GM19467 (cell line): Measurements from ENCODE around the gene HMCN2.

ENCODE experiments used
- ATAC-seq: cut with Tn5 transposase; IDR thresholded peaks from one replicate; pipeline ENCODE4 v1.9.1; 2021; ENCODE audit warnings: mild to moderate bottlenecking, moderate library complexity; ENCODE audit not compliant: unreplicated experiment

The HMCN2 gene, protein sequence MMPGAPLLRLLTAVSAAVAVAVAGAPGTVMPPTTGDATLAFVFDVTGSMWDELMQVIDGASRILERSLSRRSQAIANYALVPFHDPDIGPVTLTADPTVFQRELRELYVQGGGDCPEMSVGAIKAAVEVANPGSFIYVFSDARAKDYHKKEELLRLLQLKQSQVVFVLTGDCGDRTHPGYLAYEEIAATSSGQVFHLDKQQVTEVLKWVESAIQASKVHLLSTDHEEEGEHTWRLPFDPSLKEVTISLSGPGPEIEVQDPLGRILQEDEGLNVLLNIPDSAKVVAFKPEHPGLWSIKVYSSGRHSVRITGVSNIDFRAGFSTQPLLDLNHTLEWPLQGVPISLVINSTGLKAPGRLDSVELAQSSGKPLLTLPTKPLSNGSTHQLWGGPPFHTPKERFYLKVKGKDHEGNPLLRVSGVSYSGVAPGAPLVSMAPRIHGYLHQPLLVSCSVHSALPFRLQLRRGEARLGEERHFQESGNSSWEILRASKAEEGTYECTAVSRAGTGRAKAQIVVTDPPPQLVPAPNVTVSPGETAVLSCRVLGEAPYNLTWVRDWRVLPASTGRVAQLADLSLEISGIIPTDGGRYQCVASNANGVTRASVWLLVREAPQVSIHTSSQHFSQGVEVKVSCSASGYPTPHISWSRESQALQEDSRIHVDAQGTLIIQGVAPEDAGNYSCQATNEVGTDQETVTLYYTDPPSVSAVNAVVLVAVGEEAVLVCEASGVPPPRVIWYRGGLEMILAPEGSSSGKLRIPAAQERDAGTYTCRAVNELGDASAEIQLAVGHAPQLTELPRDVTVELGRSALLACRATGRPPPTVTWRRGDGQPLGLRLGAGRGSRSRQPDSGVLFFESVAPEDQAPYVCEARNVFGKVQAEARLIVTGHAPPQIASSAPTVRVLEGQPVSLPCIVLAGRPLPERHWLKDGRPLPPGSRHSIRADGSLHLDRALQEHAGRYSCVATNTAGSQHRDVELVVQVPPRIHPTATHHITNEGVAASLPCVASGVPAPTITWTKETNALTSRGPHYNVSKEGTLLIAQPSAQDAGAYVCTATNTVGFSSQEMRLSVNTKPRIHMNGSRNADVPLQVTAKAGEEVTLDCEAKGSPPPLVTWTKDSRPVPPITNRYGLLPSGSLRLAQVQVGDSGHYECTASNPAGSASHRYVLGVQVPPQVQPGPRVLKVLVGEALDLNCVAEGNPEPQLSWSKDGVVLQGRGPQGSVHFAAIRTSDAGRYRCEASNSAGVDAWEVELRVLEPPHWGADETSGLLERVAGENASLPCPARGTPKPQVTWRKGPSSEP (N-terminal part only)

DNA sequence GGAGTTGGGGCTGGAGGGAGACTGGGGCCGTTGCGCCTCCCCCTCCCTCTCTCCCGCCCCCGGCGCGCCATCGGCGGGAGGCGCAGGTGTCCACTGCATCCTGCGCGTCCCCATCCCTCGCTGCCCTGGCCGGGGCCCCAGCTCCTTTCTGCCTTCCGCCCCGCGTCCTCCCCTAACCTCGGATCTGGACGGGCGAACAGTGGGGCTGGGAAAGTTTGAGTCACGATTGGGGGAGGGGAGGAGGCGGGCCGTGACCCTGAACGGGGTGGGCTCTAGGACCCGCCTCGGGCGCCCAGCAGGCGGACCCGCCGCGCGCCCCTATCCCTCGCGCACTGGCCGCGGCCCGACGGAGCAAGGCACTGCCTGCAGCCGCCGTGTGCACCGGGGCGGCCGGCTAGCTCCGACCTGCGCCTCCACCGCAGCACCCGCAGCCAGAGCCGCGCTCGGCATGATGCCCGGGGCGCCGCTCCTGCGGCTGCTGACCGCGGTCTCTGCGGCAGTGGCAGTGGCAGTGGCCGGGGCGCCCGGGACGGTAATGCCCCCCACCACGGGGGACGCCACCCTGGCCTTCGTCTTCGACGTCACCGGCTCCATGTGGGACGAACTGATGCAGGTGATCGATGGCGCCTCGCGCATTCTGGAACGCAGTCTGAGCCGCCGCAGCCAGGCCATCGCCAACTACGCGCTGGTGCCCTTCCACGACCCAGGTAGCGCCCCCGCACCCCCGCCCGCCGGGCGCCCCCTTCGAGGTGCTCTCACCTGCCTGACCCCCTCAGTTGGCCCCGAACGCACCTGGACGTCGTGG, at the start of gene HMCN2:
HMCN2 (plus strand) TSS at position 330 of the 805 bp plus-strand sequence; CDS start at position 449, 119 bp downstream.
- no peak for ATAC-seq

DNA sequence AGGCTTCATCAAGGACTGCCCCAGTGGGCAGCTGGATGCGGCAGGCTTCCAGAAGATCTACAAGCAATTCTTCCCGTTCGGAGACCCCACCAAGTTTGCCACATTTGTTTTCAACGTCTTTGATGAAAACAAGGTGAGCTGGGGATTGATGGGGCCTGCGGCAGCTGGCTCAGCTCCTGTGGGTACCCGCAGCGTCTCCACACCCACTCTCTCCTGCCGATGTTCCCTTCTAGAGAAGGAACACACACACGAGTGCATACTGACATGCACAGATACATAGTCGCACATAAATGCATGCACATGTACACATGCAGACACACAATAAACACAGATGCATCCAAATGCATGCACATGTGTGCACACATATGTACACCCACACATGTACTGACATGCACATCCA, 47.7 kb upstream of the HMCN2 start:
- ATAC-seq = no peak

DNA sequence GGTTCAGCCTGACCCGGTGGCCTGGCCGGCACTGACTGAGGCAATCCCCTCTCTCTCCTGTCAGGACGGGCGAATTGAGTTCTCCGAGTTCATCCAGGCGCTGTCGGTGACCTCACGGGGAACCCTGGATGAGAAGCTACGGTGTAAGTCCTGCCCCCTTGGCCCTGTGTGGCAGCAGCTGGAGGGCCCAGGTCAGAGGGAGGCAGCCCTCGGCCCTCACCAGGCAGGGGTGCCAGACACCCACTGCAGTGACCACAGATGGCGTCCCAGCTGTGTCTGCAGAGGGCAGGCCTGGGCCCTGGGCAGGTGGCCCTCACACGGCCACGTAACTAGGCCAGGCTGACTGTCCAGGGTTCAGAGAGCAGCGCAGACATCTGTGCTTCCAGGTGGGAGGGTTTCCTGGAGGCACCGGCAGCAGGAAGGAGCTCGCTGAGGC, 45.9 kb upstream of the HMCN2 start:
- no peak for ATAC-seq

DNA sequence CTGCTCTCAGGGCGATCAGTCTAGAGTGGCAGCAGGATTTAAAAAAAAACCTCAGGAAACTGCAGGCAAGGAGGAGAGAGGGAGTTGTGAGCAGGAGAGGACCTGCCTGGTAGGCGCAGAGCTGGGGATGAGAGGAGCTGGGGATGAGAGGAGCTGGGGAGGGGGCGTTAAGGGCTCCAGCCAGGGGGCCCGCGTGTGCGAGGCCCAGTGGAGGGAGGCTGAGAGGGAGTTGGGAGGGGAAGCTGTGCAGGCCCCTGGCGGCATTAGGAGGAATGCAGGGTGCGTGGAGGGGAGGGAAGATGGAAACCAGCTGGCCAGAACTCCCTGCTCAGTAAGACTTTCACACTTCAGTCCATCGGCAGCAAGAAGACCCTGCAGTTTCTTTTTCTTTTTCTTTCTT, 45.2 kb upstream of the HMCN2 start:
- ATAC-seq = no peak

DNA sequence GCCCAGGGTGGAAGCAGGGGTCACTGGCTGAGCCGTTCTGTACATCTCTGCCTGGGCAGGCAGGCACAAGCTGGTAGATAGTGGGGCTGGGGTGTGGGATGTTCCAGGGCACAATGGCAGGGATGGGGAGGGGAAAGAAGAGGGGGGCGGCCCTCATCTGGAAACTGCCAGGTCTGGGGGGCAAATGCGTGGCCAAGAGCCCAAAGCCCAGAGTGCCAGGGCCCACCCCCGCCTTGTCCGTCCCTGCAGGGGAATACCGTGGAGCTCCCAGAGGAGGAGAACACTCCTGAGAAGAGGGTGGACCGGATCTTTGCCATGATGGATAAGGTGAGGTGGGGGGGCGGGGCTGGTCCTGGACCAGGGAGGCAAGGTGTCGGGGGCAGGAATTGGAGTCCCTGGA, 42.7 kb upstream of the HMCN2 start:
- no peak for ATAC-seq

DNA sequence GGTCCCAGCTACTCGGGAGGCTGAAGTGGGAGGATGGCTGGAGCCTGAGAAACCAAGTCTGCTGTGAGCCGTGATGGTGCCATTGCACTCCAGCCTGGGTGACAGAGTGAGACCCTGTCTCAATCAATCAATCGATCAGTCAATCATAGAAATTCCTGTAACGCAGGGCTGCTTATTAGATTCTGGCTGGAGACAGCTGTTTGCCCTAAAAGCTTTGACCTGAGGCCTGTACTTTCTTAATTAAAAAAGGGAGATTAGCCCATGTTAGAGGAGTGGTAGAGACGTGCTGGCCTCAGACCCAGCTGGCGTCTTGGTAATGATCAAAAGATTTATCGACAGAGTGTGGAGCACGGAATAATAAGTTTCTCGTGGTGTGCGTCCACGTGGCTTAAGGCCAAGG, 40.5 kb upstream of the HMCN2 start:
- ATAC-seq = no peak

DNA sequence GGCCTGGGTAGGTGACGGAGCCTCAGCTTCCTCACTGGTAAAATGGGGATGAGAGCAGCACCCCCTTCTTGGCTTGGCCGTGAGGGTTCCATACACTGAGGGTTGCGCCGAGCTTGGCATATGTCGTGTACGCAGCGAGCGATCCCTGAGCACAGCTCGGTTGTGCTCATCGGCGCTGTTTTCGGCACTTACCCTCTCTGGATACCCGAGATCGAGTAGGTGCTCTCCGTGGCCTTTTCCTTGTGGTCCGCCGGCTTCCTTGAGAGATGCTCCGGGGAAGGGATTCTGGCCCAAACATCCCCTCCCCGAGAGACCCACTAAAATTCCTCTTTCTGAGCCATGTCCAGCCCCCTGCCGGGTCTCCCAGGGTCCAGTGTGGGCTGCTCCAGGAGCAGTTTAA, 40.0 kb upstream of the HMCN2 start:
- no peak for ATAC-seq

DNA sequence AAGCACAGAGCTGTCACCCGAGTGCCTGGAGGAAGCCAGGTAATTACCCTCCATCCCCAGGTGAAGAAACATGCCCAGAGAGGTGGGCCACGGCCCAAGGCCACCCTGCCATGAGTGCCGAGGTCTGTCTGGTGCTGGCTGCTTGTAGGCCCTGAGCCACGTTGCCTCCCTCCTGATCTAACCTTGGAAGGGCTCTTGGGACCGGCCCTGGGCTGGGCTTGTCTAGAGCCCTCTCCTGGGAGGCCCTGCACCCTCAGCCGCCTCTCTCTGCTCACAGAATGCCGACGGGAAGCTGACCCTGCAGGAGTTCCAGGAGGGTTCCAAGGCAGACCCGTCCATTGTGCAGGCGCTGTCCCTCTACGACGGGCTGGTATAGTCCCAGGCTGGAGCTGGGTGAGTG, 39.4 kb upstream of the HMCN2 start:
- ATAC-seq = no peak

DNA sequence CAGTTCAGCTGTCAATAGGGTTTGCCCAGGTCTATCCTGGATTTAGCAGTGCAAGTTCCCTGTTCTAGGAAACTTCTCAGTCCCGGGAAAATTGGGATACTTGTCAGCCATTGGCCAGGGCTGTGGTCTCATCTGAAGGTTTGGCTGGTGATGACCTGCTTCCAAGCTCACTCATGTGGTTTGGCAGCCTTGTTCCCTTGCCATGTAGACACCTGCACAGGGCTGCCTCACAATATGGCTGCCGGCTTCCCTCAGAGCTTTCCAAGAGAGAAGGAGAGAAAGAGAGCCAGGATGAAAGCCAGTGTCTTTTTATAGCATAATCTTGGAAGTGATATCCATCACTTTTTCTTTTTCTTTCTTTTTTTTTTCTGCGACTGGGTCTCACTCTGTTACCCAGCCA, 37.7 kb upstream of the HMCN2 start:
- ATAC-seq = no peak

DNA sequence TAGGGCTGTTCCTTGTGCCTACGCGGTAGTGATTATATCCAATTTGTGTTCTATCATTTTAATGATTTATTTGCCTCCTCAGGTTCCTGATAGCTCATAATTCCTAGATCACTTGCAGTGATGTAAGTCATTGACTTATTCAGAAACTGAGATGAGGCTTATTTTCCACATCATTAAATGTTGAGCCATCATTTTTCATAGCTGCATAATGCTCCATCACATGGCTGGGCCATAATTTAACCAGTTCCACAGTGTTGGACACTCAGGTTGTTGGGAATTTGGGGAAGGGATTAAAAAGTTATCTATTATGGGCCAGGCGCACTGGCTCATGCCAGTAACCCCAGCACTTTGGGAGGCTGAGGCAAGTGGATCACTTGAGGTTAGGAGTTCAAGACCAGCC, 35.8 kb upstream of the HMCN2 start:
- no peak for ATAC-seq

DNA sequence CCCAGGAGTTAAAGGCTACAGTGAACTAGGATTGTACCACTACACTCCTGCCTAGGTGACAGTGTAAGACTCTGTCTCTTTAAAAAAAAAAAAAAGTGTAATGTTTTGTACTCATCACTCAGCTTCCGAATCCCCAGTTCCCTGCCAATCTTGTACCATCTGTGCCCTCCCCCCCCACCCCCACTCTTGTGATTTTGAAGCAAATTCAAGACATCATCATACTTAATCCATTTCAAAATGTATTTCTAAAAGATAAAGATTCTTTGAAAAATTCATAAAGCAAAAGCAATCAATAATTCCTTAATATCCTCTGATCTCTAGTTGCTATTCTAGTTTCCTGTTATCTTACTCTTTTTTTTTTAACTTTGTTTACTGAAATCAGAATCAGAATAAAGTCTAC, 34.9 kb upstream of the HMCN2 start:
- no peak for ATAC-seq

DNA sequence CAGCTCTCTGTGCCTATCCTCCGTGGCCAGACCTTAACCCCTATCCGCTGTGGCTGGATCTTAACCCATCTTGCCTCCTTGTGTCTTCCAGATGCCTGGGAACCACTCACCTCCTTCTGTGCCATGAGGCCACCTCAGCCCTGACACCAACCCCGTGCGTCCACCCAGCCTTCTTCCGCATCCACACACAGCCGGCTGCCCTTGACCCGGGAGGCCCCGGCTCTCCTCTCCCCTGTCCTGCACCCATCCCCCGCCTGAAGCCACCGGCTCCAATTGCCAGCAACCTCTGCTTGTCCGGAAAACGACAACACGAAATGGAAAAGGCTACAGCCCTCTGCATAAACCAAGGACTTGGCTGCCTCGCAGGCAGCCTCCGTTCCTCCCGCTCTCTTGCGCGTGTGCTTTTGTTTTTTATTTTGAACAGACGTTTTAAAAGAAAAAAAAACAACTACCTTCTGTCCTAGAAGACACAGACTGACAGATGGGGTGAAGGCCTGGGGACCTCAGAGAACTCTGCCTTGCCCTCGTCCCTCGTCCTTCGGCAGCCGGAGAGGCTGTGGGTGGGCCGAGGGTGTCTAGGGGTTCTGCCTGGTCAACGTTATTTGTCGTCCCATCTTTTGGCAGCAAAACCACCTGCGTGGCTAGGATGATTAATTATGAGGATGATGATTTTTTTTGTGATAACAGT, 32.5 kb upstream of the HMCN2 start:
- ATAC-seq = no peak

DNA sequence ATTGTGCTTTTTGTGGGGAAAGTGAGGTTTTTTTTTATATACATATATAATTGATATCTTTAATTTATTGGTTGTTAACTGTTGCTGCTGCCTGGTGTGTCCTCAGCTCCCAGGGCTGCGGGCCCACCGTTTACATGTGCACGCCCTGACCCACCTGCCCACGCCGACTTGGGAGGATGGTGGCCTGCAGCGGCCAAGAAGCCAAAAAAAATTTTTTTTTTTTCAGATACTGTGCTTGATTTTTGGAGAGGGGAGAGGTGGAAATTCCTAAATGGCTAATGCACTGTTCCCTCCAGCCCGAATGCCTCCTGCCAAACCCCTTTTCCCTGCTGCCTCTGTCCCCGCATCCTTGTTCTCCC, 32.0 kb upstream of the HMCN2 start:
- ATAC-seq = no peak

DNA sequence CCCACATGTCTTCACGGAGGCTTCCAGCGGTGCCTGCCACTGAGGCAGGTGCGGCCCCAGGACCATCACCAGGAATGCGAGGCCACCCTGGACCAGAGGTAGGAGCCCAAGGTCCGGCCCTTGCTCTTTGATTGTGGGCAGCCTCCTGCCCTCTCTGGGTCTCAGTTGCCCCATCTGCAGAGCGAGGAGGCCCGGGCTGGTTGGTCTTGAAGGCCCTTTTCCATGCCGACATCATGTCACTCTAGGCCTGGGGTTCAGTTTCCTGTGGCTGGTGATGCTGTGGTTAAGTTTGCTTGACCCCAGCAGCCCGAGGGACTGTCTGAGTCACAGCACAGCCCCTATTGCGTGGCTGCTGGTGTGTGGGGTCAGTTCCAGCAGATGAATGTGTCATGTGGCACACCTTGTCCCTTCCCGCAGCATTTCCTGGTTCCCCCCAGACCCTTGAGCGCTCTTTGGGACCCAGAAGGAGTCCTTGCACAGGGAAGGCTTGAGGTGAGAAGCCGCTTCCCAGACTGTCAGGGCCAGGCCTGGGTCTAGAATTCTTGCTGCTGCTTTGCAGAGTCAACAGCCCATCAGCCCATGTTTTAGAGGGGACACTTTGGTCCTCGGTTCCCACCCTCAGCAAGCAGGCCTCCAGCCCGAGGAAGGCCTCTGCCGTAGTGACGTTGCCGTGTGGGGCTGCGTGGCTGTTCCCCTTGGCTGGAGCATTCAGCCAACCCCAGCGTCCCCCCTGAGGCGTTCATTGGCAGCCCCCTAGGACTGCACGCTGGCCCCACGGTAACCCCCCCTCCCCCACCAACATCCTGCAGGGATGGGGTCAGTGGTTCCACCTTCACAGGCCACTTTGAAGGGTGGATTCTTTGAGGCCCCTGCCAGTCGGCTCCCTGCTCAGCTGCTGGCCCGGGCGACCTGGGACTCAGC, 31.0 kb upstream of the HMCN2 start:
- no peak for ATAC-seq

DNA sequence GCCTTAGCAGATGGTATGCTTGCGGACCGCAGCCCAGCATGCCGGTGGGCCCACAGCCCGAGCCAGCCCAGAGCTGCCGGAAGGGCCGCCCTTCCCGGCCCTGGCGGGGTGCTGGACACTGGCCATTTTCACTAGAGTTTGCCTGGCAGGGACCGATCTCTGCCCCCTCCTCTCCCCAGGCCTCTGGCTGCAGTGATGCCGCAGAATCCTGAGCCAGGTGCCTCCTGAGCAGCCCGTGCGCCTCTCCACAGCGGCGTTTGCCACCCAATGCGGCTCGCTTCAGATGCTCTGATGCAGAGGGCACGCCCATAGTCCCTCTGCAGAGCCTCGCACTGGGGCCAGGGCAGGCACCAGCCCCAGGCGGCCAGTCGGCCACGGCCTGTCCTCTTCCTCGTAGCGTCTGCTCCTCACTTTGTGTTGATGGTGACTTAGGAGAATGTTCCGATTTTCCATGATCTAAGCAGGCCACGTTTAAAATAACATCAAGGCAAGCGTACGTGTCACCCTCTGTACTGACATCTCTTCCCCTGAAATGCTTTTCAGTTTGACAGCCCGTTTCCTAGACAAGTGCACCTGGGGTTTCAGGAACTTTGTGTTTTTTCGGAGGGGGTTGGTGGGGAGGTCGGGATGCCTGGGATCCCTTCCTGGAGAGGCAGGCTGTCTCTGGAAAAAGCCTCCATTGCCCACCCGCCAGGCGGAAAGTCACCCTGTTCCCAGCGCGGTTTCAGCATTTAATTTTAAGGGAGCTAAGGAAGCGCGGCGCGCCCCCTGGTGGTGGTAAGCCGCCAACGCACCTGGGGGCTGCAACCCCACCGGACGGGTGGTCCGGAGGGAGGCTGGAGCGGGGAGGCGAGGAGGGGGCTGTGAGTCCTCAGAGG, 29.8 kb upstream of the HMCN2 start:
- ATAC-seq = no peak

DNA sequence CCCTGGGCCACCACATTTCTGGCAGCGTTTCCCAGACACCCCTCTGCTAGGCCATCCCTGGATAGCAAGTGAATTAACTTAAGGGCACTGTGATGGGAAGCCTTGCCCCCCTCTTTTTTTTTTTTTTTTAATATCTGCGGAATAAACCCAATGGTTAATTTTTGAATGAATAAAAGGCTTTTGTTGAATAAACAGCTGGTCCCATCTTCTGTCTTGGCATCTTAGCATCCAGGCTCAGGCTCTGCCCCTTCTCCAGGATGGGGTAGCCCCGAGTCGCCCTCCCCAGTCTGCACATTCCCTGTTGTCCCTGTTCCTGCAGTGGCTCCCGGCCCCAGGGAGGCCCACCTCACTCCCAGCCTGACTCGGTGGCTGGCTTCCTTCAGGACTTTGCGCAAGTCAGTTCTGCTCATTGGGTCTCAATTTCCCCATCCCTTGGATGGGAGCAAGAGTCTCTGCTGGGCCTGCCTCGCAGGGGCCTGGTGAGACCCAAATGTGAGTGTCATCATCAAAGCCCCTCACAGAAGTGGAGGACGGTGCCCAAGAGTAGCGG, 29.0 kb upstream of the HMCN2 start:
- ATAC-seq = no peak

DNA sequence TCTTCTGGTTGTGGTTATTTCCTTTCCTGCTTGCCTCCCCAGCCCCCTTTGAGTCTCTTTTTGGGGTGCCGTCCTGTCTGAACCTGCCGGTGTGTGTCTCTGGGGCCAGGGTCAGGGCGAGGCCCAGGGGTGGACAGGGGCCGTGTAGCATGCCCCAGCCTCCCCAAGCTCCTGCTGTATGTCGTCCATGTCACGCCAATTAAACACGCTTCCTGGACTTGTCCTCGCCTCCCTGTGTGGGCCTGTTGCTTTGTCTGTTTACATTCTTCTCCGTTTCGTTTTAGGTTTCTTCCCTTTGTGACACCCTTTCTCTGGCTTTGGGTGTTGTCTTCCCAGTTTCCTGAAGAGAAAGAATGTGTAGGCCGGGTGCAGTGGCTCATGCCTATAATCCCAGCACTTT, 28.5 kb upstream of the HMCN2 start:
- no peak for ATAC-seq
